ENCODE measurements around the gene TMEM259. TPM values are rescaled to one million over a fixed set of nuclear protein-coding genes. Genes with fewer than 3 reads are reported as not detected.

TMEM259 gene
- 142 and 147 TPM in 2 replicates for total RNA-seq

GRCh38 chr19:1020868-1021425, at the start of gene TMEM259:
TSS of gene TMEM259 (minus strand) at chr19:1021123. CDS start at chr19:1020996, 127 bp downstream.

GRCh38 chr19:1066748-1067340, 45.9 kb upstream of the TMEM259 start, which contains the start of gene ARHGAP45:
TSS of gene ARHGAP45 (plus strand) at chr19:1067167. CDS start at chr19:1067406, 239 bp downstream.

GRCh38 chr19:1039646-1040475, 18.9 kb upstream of the TMEM259 start, which contains the start of gene ABCA7:
TSS of gene ABCA7 (plus strand) at chr19:1040107. CDS start at chr19:1041362, 1,255 bp downstream.

GRCh38 chr19:1025960-1026782, 5.2 kb upstream of the TMEM259 start, which contains the start of gene CNN2:
TSS of gene CNN2 (plus strand) at chr19:1026608. CDS start at chr19:1026662, 54 bp downstream.

GRCh38 chr19:1000095-1000494, 20.8 kb downstream of the TMEM259 start, which contains the start of gene GRIN3B:
TSS of gene GRIN3B (plus strand) at chr19:1000419. CDS start at chr19:1000438, 19 bp downstream.

GRCh38 chr19:984165-984967, 36.6 kb downstream of the TMEM259 start, which contains the start of gene WDR18:
TSS of gene WDR18 (plus strand) at chr19:984345. CDS start at chr19:984354, 9 bp downstream.

Other genes starting within 250 kb of the TMEM259 start
- 216 and 283 TPM in 2 replicates for gene PTBP1, start 223.7 kb downstream of the TMEM259 start, total RNA-seq
- gene PLPPR3, start 199.2 kb downstream of the TMEM259 start, total RNA-seq, result 0.27 TPM in 1 of 2 replicates, not detected in the other
- not detected in 2 replicates for gene AZU1, start 193.3 kb downstream of the TMEM259 start, total RNA-seq
- not detected in 2 replicates for gene PRTN3, start 180.1 kb downstream of the TMEM259 start, total RNA-seq
- not detected in 2 replicates for gene ELANE, start 168.8 kb downstream of the TMEM259 start, total RNA-seq
- 0.55 TPM in 1 of 2 replicates, not detected in the other for gene CFD, start 161.5 kb downstream of the TMEM259 start, total RNA-seq
- 33.8 and 34.7 TPM in 2 replicates for gene MED16, start 127.9 kb downstream of the TMEM259 start, total RNA-seq
- gene RNU6-9, start 127.6 kb downstream of the TMEM259 start, total RNA-seq, result not detected in 2 replicates
- gene R3HDM4, start 107.9 kb downstream of the TMEM259 start, total RNA-seq, result 60.8 and 91.1 TPM in 2 replicates
- not detected in 2 replicates for gene KISS1R, start 103.8 kb downstream of the TMEM259 start, total RNA-seq
- gene ARID3A, start 95.1 kb downstream of the TMEM259 start, total RNA-seq, result 4.5 and 4.8 TPM in 2 replicates
- 68.2 and 87.6 TPM in 2 replicates for gene WDR18, start 36.8 kb downstream of the TMEM259 start, total RNA-seq
- gene GRIN3B, start 20.7 kb downstream of the TMEM259 start, total RNA-seq, result 0.95 and 2.3 TPM in 2 replicates
- not detected in 2 replicates for gene RNU6-2, start 399 bp upstream of the TMEM259 start, total RNA-seq
- 239 and 254 TPM in 2 replicates for gene CNN2, start 5.5 kb upstream of the TMEM259 start, total RNA-seq
- gene ABCA7, start 19.0 kb upstream of the TMEM259 start, total RNA-seq, result 14.0 and 24.3 TPM in 2 replicates
- 3.2 and 5.4 TPM in 2 replicates for gene ARHGAP45, start 46.0 kb upstream of the TMEM259 start, total RNA-seq
- gene POLR2E, start 74.3 kb upstream of the TMEM259 start, total RNA-seq, result 125 and 242 TPM in 2 replicates
- gene GPX4, start 82.9 kb upstream of the TMEM259 start, total RNA-seq, result 302 and 333 TPM in 2 replicates
- 47.8 and 61.4 TPM in 2 replicates for gene SBNO2, start 153.1 kb upstream of the TMEM259 start, total RNA-seq
- gene STK11, start 184.7 kb upstream of the TMEM259 start, total RNA-seq, result 70.8 and 101 TPM in 2 replicates
- gene CBARP, start 216.9 kb upstream of the TMEM259 start, total RNA-seq, result 2.8 and 6.2 TPM in 2 replicates
- 90.0 and 106 TPM in 2 replicates for gene ATP5F1D, start 220.6 kb upstream of the TMEM259 start, total RNA-seq
- gene MIDN, start 227.5 kb upstream of the TMEM259 start, total RNA-seq, result 17.1 and 30.5 TPM in 2 replicates
- gene CIRBP, start 248.2 kb upstream of the TMEM259 start, total RNA-seq, result 166 and 172 TPM in 2 replicates